ENCODE data around the gene UBAC1. TPM values are rescaled to one million over a fixed set of nuclear protein-coding genes. Genes with fewer than 3 reads are reported as not detected.

UBAC1 gene
- polyA plus RNA-seq, 1 donor (not counting 4 experiments of a cell fraction or from before 2014, with no cell fraction given): 50.7 TPM

- Histone ChIP-seq H4K20me1 (ENCODE audit: control insufficient read depth, extremely low read depth, insufficient read depth, low read length) (no peaks in the 10 kb centered on the region), H3K27ac (ENCODE audit: control insufficient read depth, insufficient read depth, low read length) (no peak overlapping the region), H3K4me1 (ENCODE audit: control insufficient read depth, extremely low read depth, insufficient read depth, low read length) (peaks cover 2% of the 10 kb centered on the region), H3K36me3 (ENCODE audit: control insufficient read depth in 2 of 2, extremely low read depth in 1 of 2, insufficient read depth in 2 of 2, low read length in 2 of 2) (no peaks in the 10 kb centered on the region), H2AFZ (ENCODE audit: control insufficient read depth, low read length) (no peak overlapping the region), H3K79me2 (ENCODE audit: control insufficient read depth, insufficient read depth, low read length) (no peaks in the 10 kb centered on the region), H3K9me3 (ENCODE audit: control insufficient read depth, low read depth, low read length) (no peaks in the 10 kb centered on the region), H3K9ac (ENCODE audit: control insufficient read depth, extremely low read depth, insufficient read depth, low read length) (no peak overlapping the region), H3K27me3 (ENCODE audit: control insufficient read depth, extremely low read depth, insufficient read depth, low read length) (peaks cover 46% of the 10 kb centered on the region), H3K4me3 (ENCODE audit: control insufficient read depth in 2 of 3, extremely low read depth in 1 of 3, insufficient read depth in 2 of 3, low read depth in 1 of 3, low read length in 3 of 3) (no peak overlapping the region), H3K4me2 (ENCODE audit: control insufficient read depth, extremely low read depth, insufficient read depth, low read depth, low read length) (no peak overlapping the region), H3K9me1 (ENCODE audit: control insufficient read depth, extremely low read depth, insufficient read depth, low read length) (no peaks in the 10 kb centered on the region)
- no peak for DNase-seq (ENCODE audit: low read depth, low spot score)
- dilution Hi-C loops (cut with MboI; ENCODE audit: extremely low pct_ligation_motif_present, low sequenced_read_pairs): no loop called here
- TF ChIP-seq EZH2 (IDR thresholded peaks at IDR 0.05; ENCODE audit: low read length): no peak
- TF ChIP-seq, protein P1, sequence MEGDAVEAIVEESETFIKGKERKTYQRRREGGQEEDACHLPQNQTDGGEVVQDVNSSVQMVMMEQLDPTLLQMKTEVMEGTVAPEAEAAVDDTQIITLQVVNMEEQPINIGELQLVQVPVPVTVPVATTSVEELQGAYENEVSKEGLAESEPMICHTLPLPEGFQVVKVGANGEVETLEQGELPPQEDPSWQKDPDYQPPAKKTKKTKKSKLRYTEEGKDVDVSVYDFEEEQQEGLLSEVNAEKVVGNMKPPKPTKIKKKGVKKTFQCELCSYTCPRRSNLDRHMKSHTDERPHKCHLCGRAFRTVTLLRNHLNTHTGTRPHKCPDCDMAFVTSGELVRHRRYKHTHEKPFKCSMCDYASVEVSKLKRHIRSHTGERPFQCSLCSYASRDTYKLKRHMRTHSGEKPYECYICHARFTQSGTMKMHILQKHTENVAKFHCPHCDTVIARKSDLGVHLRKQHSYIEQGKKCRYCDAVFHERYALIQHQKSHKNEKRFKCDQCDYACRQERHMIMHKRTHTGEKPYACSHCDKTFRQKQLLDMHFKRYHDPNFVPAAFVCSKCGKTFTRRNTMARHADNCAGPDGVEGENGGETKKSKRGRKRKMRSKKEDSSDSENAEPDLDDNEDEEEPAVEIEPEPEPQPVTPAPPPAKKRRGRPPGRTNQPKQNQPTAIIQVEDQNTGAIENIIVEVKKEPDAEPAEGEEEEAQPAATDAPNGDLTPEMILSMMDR (optimal IDR thresholded peaks at IDR 0.05 in 1 of 3, IDR thresholded peaks at IDR 0.05 in 1 of 3, conservative IDR thresholded peaks at IDR 0.05 in 1 of 3; ENCODE audit: extremely low read depth in 1 of 3, insufficient read depth in 2 of 3, low read length in 3 of 3): no peak
- no peak for FAIRE-seq
These were observed 19.9 kb upstream of the UBAC1 start for GRCh38 chr9:135980926-135981630.

DNA sequence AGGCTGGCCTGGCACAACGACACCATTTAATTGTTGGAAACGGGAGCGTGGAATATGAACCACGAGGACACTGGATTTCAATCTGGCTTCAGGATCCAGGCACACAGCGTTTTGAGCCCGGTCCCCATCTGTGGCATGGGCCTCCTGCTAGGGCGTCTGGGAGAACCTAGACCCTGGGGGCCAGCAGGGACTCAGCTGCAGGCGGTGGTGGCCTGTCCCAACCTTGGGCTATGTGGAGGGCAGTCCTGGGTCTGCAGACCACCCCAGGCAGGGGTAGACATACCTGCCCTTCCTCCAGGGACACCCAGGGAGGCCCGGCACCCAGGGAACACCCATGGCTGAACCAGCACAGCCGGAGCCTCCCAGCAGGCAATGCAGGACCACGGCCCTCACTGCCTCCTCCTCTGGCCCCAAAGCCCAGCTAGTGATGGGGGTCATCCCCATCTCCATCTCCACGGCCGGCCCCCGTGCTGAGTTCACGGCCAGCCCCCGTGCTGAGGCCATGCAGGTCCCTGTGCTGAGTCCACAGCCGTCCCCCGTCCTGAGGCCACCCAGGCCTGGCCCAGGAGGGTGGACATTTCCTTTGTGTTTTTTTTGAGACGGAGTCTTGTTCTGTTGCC is 18.5 kb upstream of the UBAC1 start:
- Histone ChIP-seq H3K36me3 (ENCODE audit: control insufficient read depth in 2 of 2, extremely low read depth in 1 of 2, insufficient read depth in 2 of 2, low read length in 2 of 2) (no peaks in the 10 kb centered on the region), H3K4me1 (ENCODE audit: control insufficient read depth, extremely low read depth, insufficient read depth, low read length) (peaks cover 2% of the 10 kb centered on the region), H3K4me2 (ENCODE audit: control insufficient read depth, extremely low read depth, insufficient read depth, low read depth, low read length) (no peak overlapping the region), H2AFZ (ENCODE audit: control insufficient read depth, low read length) (no peak overlapping the region), H3K4me3 (ENCODE audit: control insufficient read depth in 2 of 3, extremely low read depth in 1 of 3, insufficient read depth in 2 of 3, low read depth in 1 of 3, low read length in 3 of 3) (no peak overlapping the region), H3K27ac (ENCODE audit: control insufficient read depth, insufficient read depth, low read length) (no peak overlapping the region), H3K9ac (ENCODE audit: control insufficient read depth, extremely low read depth, insufficient read depth, low read length) (no peak overlapping the region), H4K20me1 (ENCODE audit: control insufficient read depth, extremely low read depth, insufficient read depth, low read length) (no peaks in the 10 kb centered on the region), H3K79me2 (ENCODE audit: control insufficient read depth, insufficient read depth, low read length) (no peaks in the 10 kb centered on the region), H3K27me3 (ENCODE audit: control insufficient read depth, extremely low read depth, insufficient read depth, low read length) (peaks cover 34% of the 10 kb centered on the region), H3K9me3 (ENCODE audit: control insufficient read depth, low read depth, low read length) (no peaks in the 10 kb centered on the region), H3K9me1 (ENCODE audit: control insufficient read depth, extremely low read depth, insufficient read depth, low read length) (no peaks in the 10 kb centered on the region)
- dilution Hi-C loops (cut with MboI; ENCODE audit: extremely low pct_ligation_motif_present, low sequenced_read_pairs): no loop called here
- TF ChIP-seq, protein P1 (optimal IDR thresholded peaks at IDR 0.05 in 1 of 3, IDR thresholded peaks at IDR 0.05 in 1 of 3, conservative IDR thresholded peaks at IDR 0.05 in 1 of 3; ENCODE audit: extremely low read depth in 1 of 3, insufficient read depth in 2 of 3, low read length in 3 of 3): no peak
- TF ChIP-seq EZH2 (IDR thresholded peaks at IDR 0.05; ENCODE audit: low read length): no peak
- no peak for FAIRE-seq
- DNase-seq (ENCODE audit: low read depth, low spot score): no peak
